Caco-2 (cell line): ENCODE measurements around the gene ZSWIM5. TPM values are rescaled to one million over a fixed set of nuclear protein-coding genes. Genes with fewer than 3 reads are reported as not detected.
A peak's percentile ranks its signal among the peaks of the same experiment; 100 is the strongest.
"Not testable (repeated sequence)": the region's sequence is repeated elsewhere in the genome, so short reads cannot be mapped to it uniquely, and the experiment has no call there.

Source experiments
- BruUV-seq: library from RNA; stranded (reverse); fragments of 400-500 nt; replicated peaks from 2 replicates; lab custom pipeline; 2021; lab: Mats Ljungman, UMichigan
- CTCF ChIA-PET: fragments of 300-600 bp; sonication (Branson Sonifier 250); formaldehyde crosslinking; loops from one replicate; lab custom pipeline; 2022; ENCODE audit warnings: antibody characterized with exemption; lab: Charles Lee
- POLR2A ChIA-PET: fragments of 300-600 bp; sonication (Branson Sonifier 250); formaldehyde crosslinking; loops from one replicate; lab custom pipeline; 2022; ENCODE audit warnings: antibody characterized with exemption; lab: Charles Lee
- DNase-seq, 2 experiments: peaks; one replicate each; pipeline versions ENCODE4 v3.0.0 to v3.0.0-alpha.2; 2020 to 2022
- H3K27me3 ChIP-seq: replicated peaks from 2 replicates; pipeline ENCODE4 v1.6.0; 2011; ENCODE audit warnings: low read length; ENCODE audit not compliant: control insufficient read depth, insufficient read depth
- H3K36me3 ChIP-seq: 2 replicates; pipeline ENCODE4 v1.5.1; 2011; ENCODE audit warnings: low read length; ENCODE audit not compliant: control insufficient read depth, insufficient read depth
- H3K4me1 ChIP-seq: fragments of 250-450 bp; sonication (Bioruptor Pico); 2 replicates; pipeline ENCODE4 v1.5.1; 2020; ENCODE audit warnings: mild to moderate bottlenecking
- H3K4me3 ChIP-seq: 2 replicates; pipeline ENCODE4 v1.5.1; 2011; ENCODE audit warnings: low read depth, mild to moderate bottlenecking, control low read depth, low read length
- H3K9me3 ChIP-seq: fragments of 250-450 bp; sonication (Bioruptor Pico); 2 replicates; pipeline ENCODE4 v1.5.1; 2020; ENCODE audit warnings: mild to moderate bottlenecking, moderate library complexity
- H3K27ac Mint-ChIP-seq: one replicate; pipeline ENCODE4 v1.8.0; 2022; ENCODE audit warnings: mixed read lengths; ENCODE audit not compliant: unreplicated experiment
- H3K27me3 Mint-ChIP-seq: one replicate; pipeline ENCODE4 v1.8.0; 2022; ENCODE audit warnings: mixed read lengths; ENCODE audit not compliant: insufficient read depth, unreplicated experiment
- H3K36me3 Mint-ChIP-seq: one replicate; pipeline ENCODE4 v1.8.0; 2022; ENCODE audit warnings: mild to moderate bottlenecking, mixed read lengths; ENCODE audit not compliant: insufficient read depth, unreplicated experiment
- H3K4me1 Mint-ChIP-seq: one replicate; pipeline ENCODE4 v1.8.0; 2022; ENCODE audit warnings: low read depth, mixed read lengths; ENCODE audit not compliant: unreplicated experiment
- H3K4me3 Mint-ChIP-seq: one replicate; pipeline ENCODE4 v1.8.0; 2022; ENCODE audit warnings: mild to moderate bottlenecking, moderate library complexity, mixed read lengths; ENCODE audit not compliant: unreplicated experiment
- H3K9me3 Mint-ChIP-seq: one replicate; pipeline ENCODE4 v1.8.0; 2022; ENCODE audit warnings: mixed read lengths; ENCODE audit not compliant: unreplicated experiment
- intact Hi-C: fragments of 100-400 bp; cut with micrococcal nuclease; formaldehyde crosslinking; loops from one replicate; pipeline ENCODE4 v1.10.0; 2022; ENCODE audit not compliant: unreplicated experiment
- total RNA-seq: library from RNA; stranded (reverse); gene quantifications from 2 replicates; pipeline ENCODE4 v1.2.3, GENCODE V29; 2022
- TF ChIP-seq, protein P1 (sequence below), 2 experiments: fragments of 200-600 bp in 1 of 2; IDR thresholded peaks; 1 replicate in 1 of 2; 2 replicates in 1 of 2; pipeline versions ENCODE4 v1.5.1 to v1.8.0; 2011 to 2022; ENCODE audit warnings: antibody characterized with exemption in 1 of 2, control low read depth in 1 of 2, inconsistent platforms in 1 of 2, low read depth in 1 of 2, low read length in 1 of 2, mild to moderate bottlenecking in 1 of 2, moderate library complexity in 1 of 2; ENCODE audit not compliant: insufficient read depth in 1 of 2, severe bottlenecking in 1 of 2, unreplicated experiment in 1 of 2

ZSWIM5 gene
- total RNA-seq, 1 experiment from 2014 or later = 0.54 TPM

DNA sequence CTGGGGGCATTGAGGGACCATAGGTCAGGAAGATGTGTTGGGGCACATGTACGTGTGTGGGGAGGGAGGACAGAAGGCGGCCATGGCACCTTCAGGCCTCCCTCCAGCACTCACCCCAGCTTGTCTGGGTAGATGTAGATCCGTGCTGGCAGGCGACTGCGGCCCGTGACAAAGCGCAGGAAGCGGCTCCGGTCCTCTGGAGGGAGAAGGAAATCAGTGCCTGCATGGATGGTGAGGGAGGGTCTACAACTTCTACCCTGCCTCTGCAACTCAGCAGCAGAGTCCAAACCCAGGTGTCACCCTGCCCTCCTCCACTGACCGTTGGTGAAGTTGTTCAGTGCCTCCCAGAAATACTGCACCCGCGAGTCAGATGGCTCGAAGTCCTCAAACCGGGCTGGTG is 202.7 kb downstream of the ZSWIM5 start:
- H3K9me3 ChIP-seq = no peaks in the 10 kb centered on the region
- no peaks in the 10 kb centered on the region for H3K4me1 ChIP-seq
- peaks cover 23% of the 10 kb centered on the region for H3K36me3 Mint-ChIP-seq
- H3K4me3 ChIP-seq = no peak overlapping the region
- H3K36me3 ChIP-seq = no peaks in the 10 kb centered on the region; the same call in none of the 2 replicates
- H3K4me1 Mint-ChIP-seq = peaks cover 11% of the 10 kb centered on the region
- H3K4me3 Mint-ChIP-seq = no peak overlapping the region
- no peak overlapping the region for H3K27ac Mint-ChIP-seq
- intact Hi-C loops = no loop called here
- no peaks in the 10 kb centered on the region for H3K27me3 Mint-ChIP-seq
- DNase-seq = no peak
- POLR2A ChIA-PET = no interaction called here
- TF ChIP-seq, protein P1, sequence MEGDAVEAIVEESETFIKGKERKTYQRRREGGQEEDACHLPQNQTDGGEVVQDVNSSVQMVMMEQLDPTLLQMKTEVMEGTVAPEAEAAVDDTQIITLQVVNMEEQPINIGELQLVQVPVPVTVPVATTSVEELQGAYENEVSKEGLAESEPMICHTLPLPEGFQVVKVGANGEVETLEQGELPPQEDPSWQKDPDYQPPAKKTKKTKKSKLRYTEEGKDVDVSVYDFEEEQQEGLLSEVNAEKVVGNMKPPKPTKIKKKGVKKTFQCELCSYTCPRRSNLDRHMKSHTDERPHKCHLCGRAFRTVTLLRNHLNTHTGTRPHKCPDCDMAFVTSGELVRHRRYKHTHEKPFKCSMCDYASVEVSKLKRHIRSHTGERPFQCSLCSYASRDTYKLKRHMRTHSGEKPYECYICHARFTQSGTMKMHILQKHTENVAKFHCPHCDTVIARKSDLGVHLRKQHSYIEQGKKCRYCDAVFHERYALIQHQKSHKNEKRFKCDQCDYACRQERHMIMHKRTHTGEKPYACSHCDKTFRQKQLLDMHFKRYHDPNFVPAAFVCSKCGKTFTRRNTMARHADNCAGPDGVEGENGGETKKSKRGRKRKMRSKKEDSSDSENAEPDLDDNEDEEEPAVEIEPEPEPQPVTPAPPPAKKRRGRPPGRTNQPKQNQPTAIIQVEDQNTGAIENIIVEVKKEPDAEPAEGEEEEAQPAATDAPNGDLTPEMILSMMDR (IDR thresholded peaks at IDR 0.05; ENCODE audit: insufficient read depth in 1 of 2, low read depth in 1 of 2, low read length in 1 of 2, severe bottlenecking in 1 of 2, unreplicated experiment in 1 of 2) = no peak
- H3K9me3 Mint-ChIP-seq = no peaks in the 10 kb centered on the region
- no peaks in the 10 kb centered on the region for H3K27me3 ChIP-seq
- CTCF ChIA-PET = no interaction called here
- no TSS peak for BruUV-seq

DNA sequence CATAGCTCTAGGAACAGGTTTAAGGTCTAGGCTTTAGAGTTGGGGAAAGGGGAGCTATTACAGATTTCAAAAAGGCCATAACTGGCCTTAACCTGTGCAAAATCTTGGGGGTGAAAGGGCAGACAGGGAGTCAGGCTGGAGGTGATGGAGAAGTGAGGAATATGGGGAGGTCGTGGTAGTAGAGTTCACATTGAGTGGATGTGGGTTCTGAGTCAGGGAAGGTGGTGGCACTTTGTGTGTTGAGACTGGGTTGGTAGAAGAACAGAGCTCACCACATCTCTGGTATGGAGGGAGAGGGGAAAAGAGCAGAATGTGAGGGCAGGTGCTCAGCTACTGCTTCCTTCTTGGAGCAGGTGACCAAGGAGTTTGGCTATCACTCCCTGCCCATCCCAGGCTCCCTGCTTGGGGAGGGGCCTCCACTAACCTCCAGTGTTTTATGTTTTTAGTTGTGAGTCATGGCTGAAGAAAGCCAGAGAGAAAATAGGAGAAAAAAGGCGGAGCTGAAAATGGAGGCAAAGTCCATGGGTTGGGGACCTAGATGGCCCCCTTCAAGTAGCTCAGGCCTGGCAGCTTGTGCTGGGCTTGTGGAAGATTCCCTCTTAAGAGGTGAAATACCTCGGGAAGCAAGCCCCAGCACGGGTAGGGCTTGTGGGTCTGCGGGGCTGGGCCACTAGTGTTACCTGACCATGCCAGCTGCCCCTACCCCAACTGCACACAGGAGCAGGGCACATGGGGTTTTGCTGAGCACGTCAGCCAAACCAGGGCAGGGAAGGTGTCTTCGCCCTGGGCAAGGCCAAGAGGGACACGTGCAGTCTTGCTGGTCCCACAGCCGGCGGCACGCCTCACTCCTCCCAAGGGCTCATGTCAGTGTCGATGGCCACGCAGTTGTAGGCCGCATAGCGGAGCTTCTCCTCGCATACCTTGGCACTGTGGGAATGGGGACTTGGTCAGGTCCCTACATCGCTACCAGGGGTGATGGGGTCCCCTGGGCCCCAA is 203.5 kb downstream of the ZSWIM5 start:
- Mint-ChIP-seq H3K27ac (no peak overlapping the region), H3K9me3 (no peaks in the 10 kb centered on the region), H3K4me1 (peaks cover 11% of the 10 kb centered on the region), H3K27me3 (no peaks in the 10 kb centered on the region), H3K4me3 (no peak overlapping the region), H3K36me3 (peaks cover 23% of the 10 kb centered on the region)
- no peak overlapping the region for H3K4me3 ChIP-seq
- intact Hi-C loops = no loop called here
- no peaks in the 10 kb centered on the region for H3K9me3 ChIP-seq
- H3K36me3 ChIP-seq = no peaks in the 10 kb centered on the region; the same call in none of the 2 replicates
- ChIA-PET CTCF (no interaction called here), POLR2A (interaction anchor here (0.8 to 1.1 kb wide), 2 partner anchors 8 to 10 kb away, joined by 3 to 7 read pairs; partner anchors contain the start of gene HECTD3)
- peak in 1 of 2 experiments; percentile 14 for DNase-seq
- H3K4me1 ChIP-seq = no peaks in the 10 kb centered on the region
- no peaks in the 10 kb centered on the region for H3K27me3 ChIP-seq
- TSS peak; percentile 23 for BruUV-seq
- TF ChIP-seq, protein P1 (IDR thresholded peaks at IDR 0.05; ENCODE audit: insufficient read depth in 1 of 2, low read depth in 1 of 2, low read length in 1 of 2, severe bottlenecking in 1 of 2, unreplicated experiment in 1 of 2) = no peak

DNA sequence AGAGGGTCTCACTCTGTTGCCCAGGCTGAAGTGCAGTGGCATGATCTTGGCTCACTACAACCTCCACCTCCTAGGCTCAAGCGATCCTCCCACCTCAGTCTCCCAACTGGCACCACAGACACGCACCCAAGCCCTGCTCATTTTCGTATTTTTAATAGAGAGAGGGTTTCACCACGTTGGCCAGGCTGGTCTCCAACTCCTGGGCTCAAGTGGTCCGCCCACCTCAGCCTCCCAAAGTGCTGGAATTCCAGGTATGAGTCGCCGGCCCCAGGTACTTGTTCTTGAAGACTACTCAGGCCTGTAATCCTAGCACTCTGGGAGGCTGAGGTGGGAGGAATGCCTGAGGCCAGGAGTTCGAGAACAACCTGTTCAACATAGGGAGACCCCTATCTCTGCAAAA is 204.8 kb downstream of the ZSWIM5 start:
- intact Hi-C loops, H3K4me3 ChIP-seq, DNase-seq, CTCF ChIA-PET, H3K27me3 Mint-ChIP-seq, H3K4me3 Mint-ChIP-seq, H3K9me3 Mint-ChIP-seq, BruUV-seq, H3K4me1 ChIP-seq, H3K9me3 ChIP-seq, H3K27ac Mint-ChIP-seq, H3K27me3 ChIP-seq, H3K36me3 ChIP-seq: not testable (repeated sequence)
- H3K36me3 Mint-ChIP-seq = peaks cover 23% of the 10 kb centered on the region
- POLR2A ChIA-PET = interaction anchor here (0.7 kb wide), 1 partner anchor 9 kb away, joined by 15 read pairs; no protein-coding TSS in a partner anchor
- H3K4me1 Mint-ChIP-seq = peaks cover 11% of the 10 kb centered on the region
